GM12892 (cell line): ENCODE measurements around the gene ZNF718.
"Not testable (repeated sequence)": the region's sequence is repeated elsewhere in the genome, so short reads cannot be mapped to it uniquely, and the experiment has no call there.

Source experiments
- DNase-seq: peaks from one replicate; pipeline ENCODE4 v3.0.0; 2011; ENCODE audit not compliant: insufficient read length
- FAIRE-seq: peaks from 2 replicates; lab custom pipeline; 2011; peaks lifted over from hg19 to GRCh38; lab: Jason Lieb, UNC
- POLR2A ChIP-seq: IDR thresholded peaks from 2 replicates; pipeline ENCODE4 v1.6.1; 2011; ENCODE audit warnings: low read depth, low read length, control low read depth
- POLR2AphosphoS5 ChIP-seq: IDR thresholded peaks from 2 replicates; pipeline ENCODE4 v1.6.1; 2011; ENCODE audit warnings: low read depth, low read length, control low read depth
- TAF1 ChIP-seq: IDR thresholded peaks from 2 replicates; pipeline ENCODE4 v1.6.1; 2011; ENCODE audit warnings: low read depth, mild to moderate bottlenecking, control low read depth, low read length, borderline replicate concordance

ZNF718 gene

GRCh38 chr4:120616-121015 is 3.7 kb upstream of the ZNF718 start:
- FAIRE-seq (no peak), DNase-seq (no peak)
- no peak for TF ChIP-seq TAF1
- no peak for TF ChIP-seq POLR2A
- no peak for TF ChIP-seq POLR2AphosphoS5

- FAIRE-seq (no peak), DNase-seq (no peak)
- TF ChIP-seq POLR2AphosphoS5: no peak
- TF ChIP-seq POLR2A: no peak
- TF ChIP-seq TAF1: no peak
Measured at GRCh38 chr4:121408-122084, 2.8 kb upstream of the ZNF718 start.

- not testable (repeated sequence) for FAIRE-seq, DNase-seq
Measured at GRCh38 chr4:123922-124274, 403 bp upstream of the ZNF718 start.

GRCh38 chr4:125091-125771 is 930 bp downstream of the ZNF718 start:
- FAIRE-seq (no peak), DNase-seq (no peak)
- TF ChIP-seq POLR2A (no peak), TAF1 (no peak), POLR2AphosphoS5 (no peak)

GRCh38 chr4:125833-126232 is 1.5 kb downstream of the ZNF718 start:
- DNase-seq (no peak), FAIRE-seq (no peak)

GRCh38 chr4:132483-132882 is 8.2 kb downstream of the ZNF718 start:
- TF ChIP-seq POLR2A: no peak
- TF ChIP-seq POLR2AphosphoS5: no peak
- TF ChIP-seq TAF1: no peak
- FAIRE-seq (no peak), DNase-seq (no peak)

More at GRCh38 chr4:125833-126232, 1.5 kb downstream of the ZNF718 start:
- TF ChIP-seq TAF1 (no peak), POLR2A (no peak), POLR2AphosphoS5 (no peak)

GRCh38 chr4:138935-139334 is 14.6 kb downstream of the ZNF718 start:
- no peak for FAIRE-seq
- TF ChIP-seq POLR2A: no peak
- TF ChIP-seq POLR2AphosphoS5: no peak
- TF ChIP-seq TAF1: no peak
- no peak for DNase-seq

GRCh38 chr4:139691-140090 is 15.4 kb downstream of the ZNF718 start:
- TF ChIP-seq TAF1: no peak
- TF ChIP-seq POLR2A: no peak
- DNase-seq (no peak), FAIRE-seq (no peak)

GRCh38 chr4:146621-147020 is 22.3 kb downstream of the ZNF718 start:
- DNase-seq (no peak), FAIRE-seq (no peak)
- no peak for TF ChIP-seq POLR2A
- TF ChIP-seq POLR2AphosphoS5: no peak
- no peak for TF ChIP-seq TAF1

- DNase-seq (no peak), FAIRE-seq (no peak)
- no peak for TF ChIP-seq TAF1
- TF ChIP-seq POLR2A: no peak
- TF ChIP-seq POLR2AphosphoS5: no peak
Measured at GRCh38 chr4:147233-147632, 22.9 kb downstream of the ZNF718 start.

- no peak for FAIRE-seq
- TF ChIP-seq POLR2AphosphoS5: no peak
- TF ChIP-seq POLR2A: no peak
- TF ChIP-seq TAF1: no peak
- no peak for DNase-seq
Measured at GRCh38 chr4:161496-162284, 37.4 kb downstream of the ZNF718 start.

GRCh38 chr4:169640-170039 is 45.3 kb downstream of the ZNF718 start:
- DNase-seq, FAIRE-seq: not testable (repeated sequence)

GRCh38 chr4:171318-171717 is 47.0 kb downstream of the ZNF718 start:
- FAIRE-seq: not testable (repeated sequence)

More at GRCh38 chr4:171318-171717, 47.0 kb downstream of the ZNF718 start:
- not testable (repeated sequence) for DNase-seq
